Astrocyte of the spinal cord (primary cell): ENCODE data around the gene ACIN1.

Experiments
- DNase-seq: peaks from one replicate; pipeline ENCODE4 v3.0.0; 2011; ENCODE audit warnings: low read depth, low spot score
- H3K4me3 ChIP-seq: 2 replicates; pipeline ENCODE4 v1.5.1; 2011; ENCODE audit warnings: low read depth, mild to moderate bottlenecking, low read length, moderate library complexity
- in situ Hi-C: cut with HindIII; loops from 2 replicates; pipeline ENCODE4 v1.10.0; 2017; ENCODE audit warnings: low sequenced_read_pairs
- TF ChIP-seq, protein P1 (sequence below): IDR thresholded peaks from 2 replicates; pipeline ENCODE4 v1.5.1; 2012; ENCODE audit warnings: low read depth, mild to moderate bottlenecking, low read length, inconsistent platforms

Gene ACIN1

DNA sequence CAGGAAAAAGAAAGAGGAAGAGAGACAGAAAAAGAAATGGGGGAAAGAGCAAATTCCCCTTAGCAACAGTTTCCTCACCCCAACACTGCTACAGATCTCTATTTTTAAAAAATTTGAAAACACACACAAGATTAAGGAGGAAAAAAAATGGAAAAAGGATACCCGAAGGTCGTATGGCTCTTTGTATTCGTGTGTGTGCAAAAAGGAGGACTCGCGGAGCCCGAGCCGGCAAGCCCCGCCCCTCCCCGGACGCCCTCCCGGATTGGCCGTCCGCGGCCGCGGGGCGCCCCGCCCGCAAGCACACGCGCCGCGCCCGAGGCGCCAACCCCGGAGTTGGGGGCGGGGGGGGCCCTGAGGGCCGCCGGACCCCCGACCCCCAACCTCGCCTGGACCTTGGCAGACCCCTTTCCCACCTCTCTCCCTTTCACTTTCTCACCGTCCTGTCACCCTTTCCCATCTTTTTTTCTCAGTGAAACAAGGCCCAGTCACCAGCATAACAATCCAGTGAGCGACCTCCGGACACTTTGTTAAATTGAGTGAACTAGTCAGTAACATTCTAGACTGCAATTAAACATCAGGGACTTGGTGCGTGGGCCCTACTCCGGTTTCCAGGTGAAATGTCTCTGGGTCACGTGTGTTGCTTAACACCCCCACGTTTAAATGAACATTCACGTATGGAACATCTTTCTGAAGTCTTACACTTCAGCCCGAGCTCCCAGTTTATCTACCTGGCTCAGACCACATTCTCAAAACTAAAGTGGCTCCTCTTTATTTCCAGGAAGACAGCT lies 84.8 kb downstream of the ACIN1 start, which contains the start of gene C14orf93:
C14orf93 (minus strand) TSS at position 205 of the 788 bp plus-strand sequence. CDS start 11,120 bp downstream, outside the sequence.
- TF ChIP-seq, protein P1, sequence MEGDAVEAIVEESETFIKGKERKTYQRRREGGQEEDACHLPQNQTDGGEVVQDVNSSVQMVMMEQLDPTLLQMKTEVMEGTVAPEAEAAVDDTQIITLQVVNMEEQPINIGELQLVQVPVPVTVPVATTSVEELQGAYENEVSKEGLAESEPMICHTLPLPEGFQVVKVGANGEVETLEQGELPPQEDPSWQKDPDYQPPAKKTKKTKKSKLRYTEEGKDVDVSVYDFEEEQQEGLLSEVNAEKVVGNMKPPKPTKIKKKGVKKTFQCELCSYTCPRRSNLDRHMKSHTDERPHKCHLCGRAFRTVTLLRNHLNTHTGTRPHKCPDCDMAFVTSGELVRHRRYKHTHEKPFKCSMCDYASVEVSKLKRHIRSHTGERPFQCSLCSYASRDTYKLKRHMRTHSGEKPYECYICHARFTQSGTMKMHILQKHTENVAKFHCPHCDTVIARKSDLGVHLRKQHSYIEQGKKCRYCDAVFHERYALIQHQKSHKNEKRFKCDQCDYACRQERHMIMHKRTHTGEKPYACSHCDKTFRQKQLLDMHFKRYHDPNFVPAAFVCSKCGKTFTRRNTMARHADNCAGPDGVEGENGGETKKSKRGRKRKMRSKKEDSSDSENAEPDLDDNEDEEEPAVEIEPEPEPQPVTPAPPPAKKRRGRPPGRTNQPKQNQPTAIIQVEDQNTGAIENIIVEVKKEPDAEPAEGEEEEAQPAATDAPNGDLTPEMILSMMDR: no peak
- DNase-seq: peak; percentile 57
- in situ Hi-C loops: no loop called here
- peak within 1 kb of the TSS; percentile 49 for H3K4me3 ChIP-seq

DNA sequence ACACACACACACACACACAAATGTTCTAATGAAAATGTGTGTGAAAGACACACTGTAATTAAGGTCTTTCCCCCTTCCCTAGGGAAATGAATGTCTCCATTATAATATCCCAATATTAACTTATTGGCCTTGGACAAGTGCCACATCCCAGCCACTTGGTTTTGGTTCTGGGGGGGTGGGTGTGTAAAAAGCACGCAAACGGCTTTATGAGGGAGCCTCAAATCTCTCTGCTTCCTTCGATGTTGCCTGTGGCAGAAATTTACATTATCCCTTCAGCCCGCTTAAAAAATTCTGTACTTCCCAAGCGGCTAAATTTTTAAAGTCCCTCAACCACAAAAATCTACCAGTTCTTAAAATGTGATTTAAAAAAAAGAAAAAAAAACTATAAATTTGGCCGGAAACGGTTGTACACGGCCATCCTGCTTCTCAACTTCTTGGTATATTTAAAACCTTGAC lies 85.4 kb downstream of the ACIN1 start:
- in situ Hi-C loops: no loop called here
- peak overlapping the region; percentile 49 for H3K4me3 ChIP-seq
- no peak for DNase-seq
- TF ChIP-seq, protein P1: no peak

DNA sequence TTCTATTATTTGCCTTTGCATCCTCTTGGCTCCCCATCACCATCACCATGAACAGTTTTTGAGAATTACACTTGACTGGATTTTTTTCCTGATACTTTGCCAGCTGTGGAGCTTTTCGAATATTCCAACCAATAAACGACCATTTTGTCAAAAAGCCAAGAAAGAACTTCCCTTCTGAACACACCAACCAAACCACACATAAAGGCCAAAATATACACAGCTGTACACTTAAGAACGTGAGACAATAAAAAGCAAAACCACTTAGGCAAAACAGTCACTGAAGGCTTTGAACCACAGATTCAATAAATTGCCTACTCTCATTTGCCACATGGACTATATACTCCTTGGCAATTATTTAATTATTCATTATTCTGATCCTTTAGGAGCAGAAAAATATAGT lies 86.1 kb downstream of the ACIN1 start:
- in situ Hi-C loops: no loop called here
- TF ChIP-seq, protein P1: no peak

More for the DNA sequence above, 86.1 kb downstream of the ACIN1 start:
- H3K4me3 ChIP-seq: no peak overlapping the region
- peak; percentile 32 for DNase-seq
